ENCODE results near the gene FAM124A. TPM values are rescaled to one million over a fixed set of nuclear protein-coding genes. Genes with fewer than 3 reads are reported as not detected.
A peak's percentile ranks its signal among the peaks of the same experiment; 100 is the strongest.

Gene FAM124A
- total and polyA plus RNA-seq, 2 experiments from 2014 or later: 37.7 to 109 TPM

- peaks cover 56% of the 10 kb centered on the region for H3K79me2 ChIP-seq (replicated peaks; ENCODE audit: insufficient read depth)
- H4K20me1 ChIP-seq (replicated peaks; ENCODE audit: insufficient read depth): peaks cover 29% of the 10 kb centered on the region
- H2AFZ ChIP-seq: no peak overlapping the region
- DNase-seq (ENCODE audit: low spot score) (no peak), ATAC-seq (no peak)
- Mint-ChIP-seq H3K27ac (peak overlapping the region; percentile 93), H3K9me3 (peaks cover 11% of the 10 kb centered on the region; the same call in 2 of the 3 replicates), H3K4me3 (peak overlapping the region; percentile 100), H3K36me3 (ENCODE audit: low read depth) (peaks cover 97% of the 10 kb centered on the region), H3K4me1 (peaks cover 70% of the 10 kb centered on the region), H3K27me3 (ENCODE audit: insufficient read depth, low read depth, poor library complexity) (peaks cover 50% of the 10 kb centered on the region)
- H3K27ac ChIP-seq (ENCODE audit: low read depth): peak overlapping the region; percentile 100
- TF ChIP-seq REST (IDR thresholded peaks at IDR 0.05; ENCODE audit: unreplicated experiment) (no peak), EZH2 (IDR thresholded peaks at IDR 0.05; ENCODE audit: low read depth, unreplicated experiment) (no peak), STAT1 (IDR thresholded peaks at IDR 0.05; ENCODE audit: unreplicated experiment) (no peak), EZH2phosphoT487 (IDR thresholded peaks at IDR 0.05; ENCODE audit: unreplicated experiment) (no peak), POLR2AphosphoS5 (IDR thresholded peaks at IDR 0.05; ENCODE audit: low read depth) (no peak; the same call in 1 of the 2 replicates), ZNF114 (CRISPR knock-in tag; IDR thresholded peaks at IDR 0.05) (no peak), CREB1 (CRISPR knock-in tag; IDR thresholded peaks at IDR 0.05; ENCODE audit: low read depth) (no peak), ETS1 (IDR thresholded peaks at IDR 0.05) (no peak), NANOG (IDR thresholded peaks at IDR 0.05; ENCODE audit: borderline replicate concordance) (no peak), CTCF (conservative IDR thresholded peaks at IDR 0.05; ENCODE audit: low read depth in 2 of 2) (no peak), ZNF462 (CRISPR knock-in tag; IDR thresholded peaks at IDR 0.05) (no peak)
- peaks cover 64% of the 10 kb centered on the region for H3F3A ChIP-seq (replicated peaks; ENCODE audit: low read depth)
- no peaks in the 10 kb centered on the region for H3K9me2 ChIP-seq (ENCODE audit: insufficient read depth)
- H3K4me2 ChIP-seq: peak overlapping the region; percentile 75
- H3K27me3 ChIP-seq (ENCODE audit: insufficient read depth): no peaks in the 10 kb centered on the region
- H3K4me3 ChIP-seq: peak overlapping the region; percentile 59
- H3K36me3 ChIP-seq (ENCODE audit: insufficient read depth): peaks cover 79% of the 10 kb centered on the region
- H3K4me1 ChIP-seq (ENCODE audit: insufficient read depth): peaks cover 68% of the 10 kb centered on the region
Measured at GRCh38 chr13:51175639-51176038, 46.6 kb upstream of the FAM124A start.
